Endothelial cell (in vitro differentiated cells): Measurements from ENCODE around the gene PMP22. TPM values are rescaled to one million over a fixed set of nuclear protein-coding genes. Genes with fewer than 3 reads are reported as not detected.

Experiments used
- DNase-seq: peaks from one replicate; pipeline ENCODE4 v3.0.0; 2021; ENCODE audit warnings: low spot score
- H3K27ac Mint-ChIP-seq: one replicate; pipeline ENCODE4 v1.8.0; 2021; ENCODE audit warnings: mixed read lengths, inconsistent platforms; ENCODE audit not compliant: unreplicated experiment
- H3K27me3 Mint-ChIP-seq: one replicate; pipeline ENCODE4 v1.8.0; 2021; ENCODE audit warnings: mild to moderate bottlenecking, moderate library complexity, mixed read lengths, inconsistent platforms; ENCODE audit not compliant: unreplicated experiment
- H3K36me3 Mint-ChIP-seq: one replicate; pipeline ENCODE4 v1.8.0; 2021; ENCODE audit warnings: mild to moderate bottlenecking, low read depth, mixed read lengths, inconsistent platforms; ENCODE audit not compliant: unreplicated experiment
- H3K4me1 Mint-ChIP-seq: one replicate; pipeline ENCODE4 v1.8.0; 2021; ENCODE audit warnings: mild to moderate bottlenecking, mixed read lengths, inconsistent platforms; ENCODE audit not compliant: unreplicated experiment
- H3K4me3 Mint-ChIP-seq: one replicate; pipeline ENCODE4 v1.8.0; 2021; ENCODE audit warnings: mild to moderate bottlenecking, mixed read lengths, inconsistent platforms; ENCODE audit not compliant: unreplicated experiment
- H3K9me3 Mint-ChIP-seq: one replicate; pipeline ENCODE4 v1.8.0; 2021; ENCODE audit warnings: mixed read lengths, inconsistent platforms; ENCODE audit not compliant: unreplicated experiment
- CTCF ChIP-seq: fragments of 200-600 bp; sonication (generic); IDR thresholded peaks from one replicate; pipeline ENCODE4 v1.5.0; 2021; ENCODE audit warnings: antibody characterized with exemption; ENCODE audit not compliant: unreplicated experiment
- total RNA-seq: library from RNA; stranded (reverse); fragmentation: NEBNext Ultra II Directional; extraction: Animal tissue kit (Norgen Biotek cat#: 25700); gene quantifications from one replicate; pipeline ENCODE4 v1.2.1, GENCODE V29; 2021; ENCODE audit not compliant: unreplicated experiment

The PMP22 gene
- total RNA-seq, 1 donor from 2014 or later: 314 TPM

- DNase-seq: no peak
- no peak for TF ChIP-seq CTCF
- H3K27me3 Mint-ChIP-seq: no peaks in the 10 kb centered on the region
- no peaks in the 10 kb centered on the region for H3K36me3 Mint-ChIP-seq
- no peak overlapping the region for H3K4me3 Mint-ChIP-seq
- H3K4me1 Mint-ChIP-seq: peaks cover 24% of the 10 kb centered on the region
- no peaks in the 10 kb centered on the region for H3K9me3 Mint-ChIP-seq
- H3K27ac Mint-ChIP-seq: no peak overlapping the region
These were observed 5.7 kb upstream of the PMP22 start for GRCh38 chr17:15270628-15271381.

- no peaks in the 10 kb centered on the region for H3K27me3 Mint-ChIP-seq
- H3K4me3 Mint-ChIP-seq: no peak overlapping the region
- no peaks in the 10 kb centered on the region for H3K36me3 Mint-ChIP-seq
- no peak for DNase-seq
- peaks cover 25% of the 10 kb centered on the region for H3K4me1 Mint-ChIP-seq
- TF ChIP-seq CTCF: no peak
- no peaks in the 10 kb centered on the region for H3K9me3 Mint-ChIP-seq
- H3K27ac Mint-ChIP-seq: no peak overlapping the region
These were observed 4.6 kb upstream of the PMP22 start for GRCh38 chr17:15269780-15270089.

- Mint-ChIP-seq H3K9me3 (no peaks in the 10 kb centered on the region), H3K4me3 (no peak overlapping the region), H3K27ac (no peak overlapping the region), H3K4me1 (peaks cover 25% of the 10 kb centered on the region), H3K36me3 (no peaks in the 10 kb centered on the region), H3K27me3 (peaks cover under 1% of the 10 kb centered on the region)
- TF ChIP-seq CTCF: no peak
- DNase-seq: no peak
These were observed 4.1 kb upstream of the PMP22 start for GRCh38 chr17:15269087-15269779.

- H3K27me3 Mint-ChIP-seq: peaks cover 1% of the 10 kb centered on the region
- no peaks in the 10 kb centered on the region for H3K9me3 Mint-ChIP-seq
- H3K27ac Mint-ChIP-seq: no peak overlapping the region
- no peak for DNase-seq
- H3K4me3 Mint-ChIP-seq: no peak overlapping the region
- peaks cover 25% of the 10 kb centered on the region for H3K4me1 Mint-ChIP-seq
- no peaks in the 10 kb centered on the region for H3K36me3 Mint-ChIP-seq
- TF ChIP-seq CTCF: no peak
These were observed 3.3 kb upstream of the PMP22 start for GRCh38 chr17:15268461-15268860.

- H3K27ac Mint-ChIP-seq: no peak overlapping the region
- DNase-seq: no peak
- no peaks in the 10 kb centered on the region for H3K9me3 Mint-ChIP-seq
- peaks cover 3% of the 10 kb centered on the region for H3K27me3 Mint-ChIP-seq
- no peaks in the 10 kb centered on the region for H3K36me3 Mint-ChIP-seq
- H3K4me1 Mint-ChIP-seq: peaks cover 25% of the 10 kb centered on the region
- no peak overlapping the region for H3K4me3 Mint-ChIP-seq
- no peak for TF ChIP-seq CTCF
These were observed 2.9 kb upstream of the PMP22 start for GRCh38 chr17:15267996-15268395.
